GM10248 (cell line): ENCODE measurements around the gene IL33.

Source experiments
- CTCF ChIA-PET: fragments of 300-600 bp; sonication (Branson Sonifier 250); formaldehyde crosslinking; extraction: SDS; loops from one replicate; lab custom pipeline; 2021; ENCODE audit warnings: antibody characterized with exemption; lab: Yijun Ruan, JAX
- POLR2A ChIA-PET: fragments of 350-650 bp; sonication (Branson Sonifier 250); formaldehyde crosslinking; extraction: SDS; loops from one replicate; lab custom pipeline; 2020; ENCODE audit warnings: antibody characterized with exemption; lab: Yijun Ruan, JAX
- DNase-seq: peaks from one replicate; pipeline ENCODE4 v3.0.0; 2012; ENCODE audit errors: extremely low spot score
- CTCF ChIP-seq: IDR thresholded peaks from 2 replicates; pipeline ENCODE4 v1.5.1; 2012; ENCODE audit warnings: mild to moderate bottlenecking, low read depth; ENCODE audit errors: extremely low read depth, missing control alignments, control extremely low read depth

Gene IL33

GRCh38 chr9:6230037-6230780 lies 14.6 kb downstream of the IL33 start:
- CTCF ChIA-PET = no interaction called here
- POLR2A ChIA-PET = no interaction called here
- no peak for TF ChIP-seq CTCF
- no peak for DNase-seq

- DNase-seq = no peak
- no peak for TF ChIP-seq CTCF
- CTCF ChIA-PET = no interaction called here
- POLR2A ChIA-PET = no interaction called here
Measured at GRCh38 chr9:6232336-6232945, 16.8 kb downstream of the IL33 start.

- POLR2A ChIA-PET = no interaction called here
- CTCF ChIA-PET = no interaction called here
- no peak for TF ChIP-seq CTCF
- no peak for DNase-seq
Measured at GRCh38 chr9:6234014-6234413, 18.4 kb downstream of the IL33 start.

GRCh38 chr9:6237267-6237666 lies 21.7 kb downstream of the IL33 start:
- ChIA-PET CTCF (interaction anchor here (1.2 to 2.0 kb wide), 2 partner anchors 9 to 19 kb away, joined by 3 to 5 read pairs; no protein-coding TSS in a partner anchor), POLR2A (no interaction called here)
- no peak for TF ChIP-seq CTCF
- DNase-seq = no peak

- ChIA-PET POLR2A (no interaction called here), CTCF (interaction anchor here (1.2 kb wide), 2 partner anchors 10 to 16 kb away, joined by 3 to 4 read pairs; no protein-coding TSS in a partner anchor)
- DNase-seq = no peak
- no peak for TF ChIP-seq CTCF
Measured at GRCh38 chr9:6239048-6239461, 23.4 kb downstream of the IL33 start.

- no peak for TF ChIP-seq CTCF
- no peak for DNase-seq
- POLR2A ChIA-PET = no interaction called here
- CTCF ChIA-PET = interaction anchor here (1.2 kb wide), 2 partner anchors 11 to 15 kb away, joined by 3 to 4 read pairs; no protein-coding TSS in a partner anchor
Measured at GRCh38 chr9:6239694-6240093, 24.1 kb downstream of the IL33 start.
